ENCODE results near the gene ASTN2.

GRCh38 chr9:116569111-116569510 is 845.7 kb downstream of the ASTN2 start:
- TF ChIP-seq RAD21 (IDR thresholded peaks at IDR 0.05; ENCODE audit: low read depth) (no peak), CTCF (IDR thresholded peaks at IDR 0.05 in 2 of 3, conservative IDR thresholded peaks at IDR 0.05 in 1 of 3; ENCODE audit: borderline replicate concordance in 1 of 3, insufficient read depth in 1 of 3, low read depth in 2 of 3, low read length in 2 of 3) (no peak), POLR2AphosphoS5 (IDR thresholded peaks at IDR 0.05; ENCODE audit: low read depth, low read length) (no peak), EZH2 (IDR thresholded peaks at IDR 0.05) (no peak), SRF (IDR thresholded peaks at IDR 0.05; ENCODE audit: low read depth) (no peak), EZH2phosphoT487 (IDR thresholded peaks at IDR 0.05; ENCODE audit: borderline replicate concordance) (no peak), FOSL1 (IDR thresholded peaks at IDR 0.05; ENCODE audit: low read depth) (no peak), REST (IDR thresholded peaks at IDR 0.05; ENCODE audit: low read depth) (no peak), POLR2A (IDR thresholded peaks at IDR 0.05; ENCODE audit: borderline replicate concordance, extremely low read depth, insufficient read depth, insufficient read length) (no peak), SIN3A (IDR thresholded peaks at IDR 0.05; ENCODE audit: low read depth) (no peak), ZNF274 (IDR thresholded peaks at IDR 0.05; ENCODE audit: low read depth, low read length) (no peak), MAX (IDR thresholded peaks at IDR 0.05) (no peak), YY1 (IDR thresholded peaks at IDR 0.05; ENCODE audit: extremely low read depth, insufficient replicate concordance, low read depth, low read length) (no peak)
